ENCODE data around the gene ADPGK. TPM values are rescaled to one million over a fixed set of nuclear protein-coding genes. Genes with fewer than 3 reads are reported as not detected.
"Not testable (repeated sequence)": the region's sequence is repeated elsewhere in the genome, so short reads cannot be mapped to it uniquely, and the experiment has no call there.

ADPGK gene
- total RNA-seq (2014; rRNA removed; shearing (Covaris generic)), result 90.1 and 109 TPM in 2 replicates

DNA sequence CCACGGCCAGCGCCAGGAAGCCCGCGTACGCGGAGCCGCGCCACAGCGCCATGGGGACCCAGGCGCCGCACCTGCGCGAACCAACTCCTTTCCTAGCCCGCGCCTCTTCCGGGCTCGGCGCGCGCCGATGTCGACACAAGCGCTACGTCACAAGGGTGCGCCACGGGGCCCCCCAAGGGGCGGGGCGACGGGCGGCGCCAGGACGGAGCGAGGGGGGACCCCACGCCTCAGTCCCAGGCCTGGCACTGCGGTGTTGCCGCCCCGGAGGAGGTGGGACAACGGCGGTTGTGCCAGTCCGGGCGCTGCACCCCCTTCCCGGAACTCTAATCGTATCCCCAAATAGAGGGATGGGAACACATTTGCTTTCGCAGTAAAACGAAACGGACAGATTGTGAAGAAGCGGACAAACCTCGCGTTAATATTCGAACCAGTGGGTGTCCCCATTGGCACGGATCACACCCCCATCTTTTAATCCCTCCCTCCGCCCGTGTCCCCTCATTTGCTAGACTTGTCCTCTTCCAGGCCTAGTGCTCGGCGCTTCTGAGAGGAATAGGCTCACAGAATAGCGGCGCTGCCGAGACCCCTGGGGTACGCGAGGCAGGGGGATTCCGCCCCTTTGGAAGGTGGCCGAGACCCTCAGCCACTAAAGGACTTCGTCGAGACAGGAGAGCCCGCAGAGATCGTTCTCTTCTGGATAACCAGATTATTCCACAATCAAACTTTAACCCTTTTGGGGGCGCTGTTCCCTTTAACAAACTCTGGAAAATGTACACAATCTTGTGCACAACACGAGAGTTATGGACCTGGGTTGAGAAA, at the start of gene ADPGK:
ADPGK (minus strand) TSS at position 119 of the 816 bp plus-strand sequence; CDS start at position 52, 67 bp downstream.
- DNase-seq (ENCODE audit: low spot score), result peak; percentile 96

GRCh38 chr15:72827226-72827625, 43.7 kb upstream of the ADPGK start:
- no peak for DNase-seq (ENCODE audit: low spot score)

- no peak for DNase-seq (ENCODE audit: low spot score)
Measured at GRCh38 chr15:72826611-72827010, 43.1 kb upstream of the ADPGK start.

DNA sequence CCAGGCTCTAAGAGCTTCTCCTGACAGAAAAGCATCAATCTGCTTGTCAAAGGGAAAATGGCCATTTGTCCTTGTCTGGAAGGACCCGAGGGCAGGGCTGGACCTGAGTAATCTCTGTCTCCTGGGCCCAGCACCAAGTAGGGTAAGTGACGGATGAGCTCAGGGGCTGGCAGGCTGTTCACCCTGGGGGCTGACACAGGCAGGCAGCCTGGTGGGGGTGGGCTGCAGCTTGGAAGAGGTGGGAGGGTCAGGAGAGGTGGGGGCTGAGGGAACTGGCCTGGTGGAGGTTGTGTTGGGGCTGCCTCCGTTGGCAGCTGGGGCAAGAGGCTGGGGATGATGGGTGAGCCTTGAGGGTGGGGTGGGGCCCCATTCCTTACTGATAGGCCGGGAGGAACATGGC, 42.3 kb upstream of the ADPGK start:
- DNase-seq (ENCODE audit: low spot score), result no peak

DNA sequence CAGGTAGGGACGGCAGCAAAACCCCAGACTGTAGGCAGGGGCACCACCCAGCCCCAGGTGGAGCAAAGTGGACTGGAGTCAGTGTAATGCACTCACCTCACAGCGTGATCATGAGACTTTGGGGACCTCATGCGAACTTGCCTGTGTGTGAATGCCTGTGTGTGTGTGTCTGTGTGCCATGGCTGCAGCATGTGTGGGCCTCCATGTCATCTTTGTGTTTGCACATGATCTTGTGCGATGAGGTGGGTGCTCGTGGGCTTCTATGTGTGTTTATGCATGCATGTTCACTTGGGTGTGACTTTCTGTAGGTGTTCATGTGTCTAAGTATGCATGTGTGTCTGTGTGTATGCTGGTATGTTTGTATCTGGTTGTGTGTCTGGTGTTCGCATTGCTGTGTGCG, 41.2 kb upstream of the ADPGK start:
- no peak for DNase-seq (ENCODE audit: low spot score)

DNA sequence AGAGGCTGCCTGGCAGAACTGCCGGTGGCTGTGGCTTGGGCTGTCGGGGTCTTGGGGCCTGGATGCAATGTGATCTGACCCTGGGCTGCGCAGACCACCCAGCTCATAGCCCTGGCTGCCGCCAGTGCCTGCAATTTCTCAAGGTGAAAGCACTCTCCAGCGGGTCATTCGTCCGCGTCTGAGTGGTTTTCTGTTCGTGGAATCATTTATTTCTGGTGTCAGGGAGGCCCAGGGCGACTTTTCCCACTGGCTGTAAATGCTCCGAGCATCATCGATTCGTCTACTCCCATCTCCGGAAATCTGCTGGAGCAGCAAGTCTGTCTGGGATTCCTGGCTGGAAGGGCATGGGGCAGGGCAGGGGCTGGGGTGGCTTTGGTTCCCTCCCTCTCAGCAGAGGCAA, 40.6 kb upstream of the ADPGK start:
- DNase-seq (ENCODE audit: low spot score), result no peak

GRCh38 chr15:72820278-72820677, 36.7 kb upstream of the ADPGK start:
- no peak for DNase-seq (ENCODE audit: low spot score)

DNA sequence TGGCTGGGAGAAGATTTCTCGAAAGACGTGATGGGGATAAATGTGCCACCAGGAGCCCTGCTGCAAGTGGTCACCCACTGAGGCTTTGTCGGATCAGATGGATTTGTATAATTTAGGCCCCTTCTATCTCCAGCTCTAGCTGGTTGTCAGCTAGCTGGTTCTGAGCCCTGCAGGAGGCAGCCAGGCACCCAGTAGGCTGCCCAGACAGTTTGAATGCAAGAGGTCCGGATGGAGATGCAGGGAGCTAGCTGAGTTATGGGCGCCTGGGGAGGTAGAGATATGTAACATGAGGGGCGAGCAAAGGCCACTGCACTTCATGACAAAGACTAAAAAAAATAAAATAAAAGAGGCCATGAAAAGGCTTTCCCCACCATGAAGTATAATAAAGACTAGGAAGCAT, 35.1 kb upstream of the ADPGK start:
- DNase-seq (ENCODE audit: low spot score), result no peak

DNA sequence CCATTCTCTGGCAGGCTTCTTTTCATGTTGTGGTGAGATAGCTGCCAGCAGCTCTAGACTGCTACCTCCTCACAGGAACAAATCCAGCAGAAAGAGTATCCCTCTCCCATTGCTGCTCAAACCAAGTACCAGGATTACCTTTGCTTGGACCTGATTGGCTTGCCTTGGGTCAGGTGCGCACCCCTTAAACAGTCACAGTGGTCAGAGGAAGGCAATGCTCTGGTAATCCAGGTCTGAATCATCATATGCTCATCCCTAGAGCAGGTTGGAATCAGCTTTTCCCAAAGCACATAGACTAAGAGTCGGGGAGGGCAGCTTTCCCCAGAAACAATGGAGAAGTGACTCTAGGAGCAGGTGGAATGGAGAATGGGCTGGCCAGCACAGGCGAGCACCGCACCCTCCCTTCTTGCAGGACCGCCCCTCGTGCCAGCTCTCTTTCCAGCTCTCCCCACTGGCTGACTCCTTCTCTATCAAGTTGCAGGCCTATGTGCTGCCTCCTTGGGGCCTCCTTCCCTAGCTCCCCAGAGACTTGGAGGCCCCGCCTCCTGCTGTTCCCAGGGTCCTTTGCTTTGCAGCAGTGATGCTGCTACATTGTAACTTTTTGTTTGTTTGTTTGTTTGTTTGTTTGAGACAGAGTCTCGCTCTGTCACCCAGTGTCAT, 29.9 kb upstream of the ADPGK start:
- DNase-seq (ENCODE audit: low spot score), result no peak

DNA sequence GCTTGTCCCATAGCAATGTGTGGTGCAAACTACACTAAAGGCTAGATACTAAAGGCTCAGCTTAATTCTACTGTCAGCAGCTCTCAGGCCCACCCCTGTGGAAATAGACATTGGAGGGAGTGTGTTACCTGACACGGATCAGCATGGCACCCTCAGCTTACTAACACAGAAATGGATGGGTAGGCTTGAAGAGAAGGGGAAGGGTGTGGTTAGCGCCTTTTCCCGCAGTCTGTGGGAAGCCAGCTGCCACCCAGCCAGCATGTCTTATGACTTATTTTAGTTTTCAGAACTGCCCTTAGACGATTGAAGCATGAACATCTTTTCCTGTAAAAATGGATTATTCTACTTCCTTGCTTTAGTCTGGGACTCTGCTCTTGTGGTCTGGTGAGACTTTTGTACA, 25.8 kb upstream of the ADPGK start:
- DNase-seq (ENCODE audit: low spot score), result no peak

DNA sequence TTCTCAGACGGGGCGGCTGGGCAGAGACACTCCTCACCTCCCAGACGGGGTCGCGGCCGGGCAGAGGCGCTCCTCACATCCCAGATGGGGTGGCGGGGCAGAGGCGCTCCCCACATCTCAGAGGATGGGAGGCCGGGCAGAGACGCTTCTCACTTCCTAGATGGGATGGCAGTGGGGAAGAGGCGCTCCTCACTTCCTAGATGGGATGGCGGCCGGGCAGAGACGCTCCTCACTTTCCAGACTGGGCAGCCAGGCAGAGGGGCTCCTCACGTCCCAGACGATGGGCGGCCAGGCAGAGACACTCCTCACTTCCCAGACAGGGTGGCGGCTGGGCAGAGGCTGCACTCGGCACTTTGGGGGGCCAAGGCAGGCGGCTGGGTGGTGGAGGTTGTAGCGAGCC, 23.8 kb upstream of the ADPGK start:
- not testable (repeated sequence) for DNase-seq (ENCODE audit: low spot score)

GRCh38 chr15:72803006-72803405, 19.4 kb upstream of the ADPGK start:
- DNase-seq (ENCODE audit: low spot score), result no peak

DNA sequence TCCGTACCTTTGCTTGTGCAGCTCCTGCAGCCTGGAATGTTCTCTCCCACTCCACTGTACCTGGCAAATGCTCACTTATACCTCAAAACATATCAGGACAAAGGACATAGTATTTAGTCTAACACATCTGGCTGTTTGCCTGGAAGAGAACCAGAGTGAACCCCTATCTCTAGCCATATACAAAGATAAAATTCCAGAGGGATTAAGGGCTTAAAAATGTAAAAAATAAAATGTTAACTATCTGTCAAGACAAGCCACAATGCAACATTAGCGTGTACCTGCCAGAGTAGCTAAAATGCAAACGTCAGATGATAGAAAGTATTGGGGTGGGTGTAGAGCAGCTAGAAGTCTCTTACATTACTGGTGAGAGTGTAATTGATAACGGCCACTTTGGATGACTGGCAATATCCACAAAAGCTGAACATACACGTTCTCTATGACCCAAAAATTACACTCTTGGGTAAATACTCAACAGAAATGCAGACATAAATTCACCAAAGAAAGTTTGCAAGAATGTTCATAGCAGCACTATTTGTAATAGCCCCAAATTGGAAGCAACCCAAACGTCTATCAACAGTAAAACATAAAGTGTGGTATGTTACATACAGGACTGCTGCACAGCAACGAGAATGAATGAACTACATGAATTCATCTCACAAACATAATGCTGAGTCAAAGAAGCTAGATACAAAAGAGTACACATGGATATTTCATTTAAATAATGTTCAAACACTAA, 18.2 kb upstream of the ADPGK start:
- DNase-seq (ENCODE audit: low spot score), result no peak

DNA sequence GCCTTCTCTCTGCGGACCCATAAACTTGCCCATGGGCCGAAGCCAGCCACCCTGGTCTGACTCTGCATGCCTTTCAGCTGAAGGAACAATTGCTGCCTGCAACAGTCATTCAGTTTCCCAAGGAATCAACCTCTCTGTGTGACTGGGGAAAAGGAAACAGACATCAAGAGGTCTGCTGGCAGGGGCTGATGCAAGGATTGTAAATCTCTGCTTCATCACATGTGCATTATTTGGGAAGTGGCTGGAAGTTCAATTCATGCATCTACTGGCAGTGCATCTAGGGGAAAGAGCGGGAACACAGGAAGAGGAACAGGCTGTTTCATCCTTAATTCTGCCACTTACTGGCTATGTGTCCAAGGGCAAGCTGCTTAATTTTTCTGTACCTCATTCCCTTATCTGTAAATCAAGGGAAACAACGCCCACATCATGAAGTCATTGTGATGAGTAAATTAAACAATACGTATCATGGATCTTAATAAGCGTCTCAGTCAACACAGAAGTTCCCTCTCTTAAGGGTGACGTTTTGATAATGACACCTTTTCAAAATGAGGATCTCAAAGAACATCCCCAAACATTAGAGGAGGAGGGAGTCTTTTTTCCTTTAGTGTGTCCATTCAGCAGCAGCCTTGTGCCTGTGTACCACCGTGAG, 17.4 kb upstream of the ADPGK start:
- DNase-seq (ENCODE audit: low spot score), result no peak

DNA sequence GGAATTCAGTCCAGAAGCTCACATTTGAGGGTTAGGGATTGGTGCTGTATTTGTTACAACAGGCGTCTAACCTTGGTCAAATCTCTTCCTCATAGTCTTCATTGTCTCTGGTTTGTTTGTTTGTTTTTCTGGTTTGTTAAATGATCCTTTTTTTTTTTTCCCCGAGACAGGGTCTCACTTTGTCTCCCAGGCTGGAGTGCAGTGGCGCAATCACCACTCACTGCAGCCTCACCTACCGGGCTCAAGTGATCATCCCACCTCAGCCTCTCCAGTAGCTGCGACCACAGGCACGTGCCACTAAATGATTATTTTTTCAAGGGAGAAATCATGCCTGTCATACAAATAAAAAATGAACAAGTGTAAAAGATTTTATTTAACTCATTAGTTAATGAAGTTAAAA, 14.3 kb upstream of the ADPGK start:
- no peak for DNase-seq (ENCODE audit: low spot score)

- DNase-seq (ENCODE audit: low spot score), result no peak
Measured at GRCh38 chr15:72797338-72797689, 13.8 kb upstream of the ADPGK start.

- peak; percentile 9 for DNase-seq (ENCODE audit: low spot score)
Measured at GRCh38 chr15:72796515-72797337, 13.2 kb upstream of the ADPGK start.

DNA sequence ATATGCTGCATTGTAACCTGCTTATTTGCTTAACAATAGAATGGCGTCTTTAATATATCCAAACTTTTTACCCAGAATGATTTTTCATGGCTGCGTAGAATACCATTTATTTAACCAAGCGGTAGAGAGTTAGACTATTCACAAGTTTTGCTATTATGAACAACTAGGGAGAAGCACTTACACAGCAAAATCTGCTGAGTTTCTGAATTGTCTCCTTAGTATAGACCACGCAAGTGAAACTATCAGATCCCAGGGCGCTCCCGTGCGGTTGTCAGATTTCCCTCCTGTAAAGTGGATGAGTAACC, 12.6 kb upstream of the ADPGK start:
- no peak for DNase-seq (ENCODE audit: low spot score)

DNA sequence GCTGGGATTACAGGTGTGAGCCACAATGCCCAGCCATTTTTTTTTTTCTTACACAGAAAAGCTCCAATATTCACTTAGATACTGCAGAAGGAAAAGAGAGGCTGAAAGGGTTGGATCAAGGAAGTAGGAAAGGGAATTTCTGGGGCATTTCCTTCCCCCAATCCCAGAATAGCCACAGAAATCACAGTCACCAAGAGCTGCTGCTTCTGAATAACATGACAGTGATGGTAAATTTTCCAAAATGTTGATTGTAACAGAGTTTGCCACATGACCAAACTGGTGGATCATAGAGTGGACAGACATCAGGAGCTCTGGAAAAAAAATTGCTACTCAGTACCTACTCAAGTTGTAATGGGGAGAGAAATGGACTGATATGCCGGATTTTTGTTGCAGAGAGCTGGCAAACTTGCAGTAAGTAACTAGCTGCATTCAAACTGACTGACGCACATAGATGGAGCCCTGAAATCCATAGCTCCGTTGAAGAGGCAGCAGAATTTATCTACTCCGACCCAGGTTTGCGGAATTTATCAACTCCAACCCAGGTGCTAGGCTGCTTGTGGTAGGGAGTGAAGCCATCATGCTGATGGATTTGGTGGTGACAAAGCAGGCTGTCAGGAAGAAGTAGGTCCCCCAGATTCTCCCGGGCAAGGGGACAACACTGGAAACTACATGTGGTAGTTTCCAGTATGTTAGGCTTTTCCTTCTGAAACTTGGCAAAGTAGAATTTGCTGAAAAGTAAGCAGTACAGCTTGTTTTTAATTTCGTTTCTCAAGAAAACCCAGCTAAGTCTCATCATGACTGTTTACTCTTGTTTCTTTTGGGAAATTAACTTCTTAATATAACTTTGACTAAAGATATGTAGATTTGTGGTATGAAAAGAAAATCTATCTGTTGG, 10.5 kb upstream of the ADPGK start:
- no peak for DNase-seq (ENCODE audit: low spot score)

DNA sequence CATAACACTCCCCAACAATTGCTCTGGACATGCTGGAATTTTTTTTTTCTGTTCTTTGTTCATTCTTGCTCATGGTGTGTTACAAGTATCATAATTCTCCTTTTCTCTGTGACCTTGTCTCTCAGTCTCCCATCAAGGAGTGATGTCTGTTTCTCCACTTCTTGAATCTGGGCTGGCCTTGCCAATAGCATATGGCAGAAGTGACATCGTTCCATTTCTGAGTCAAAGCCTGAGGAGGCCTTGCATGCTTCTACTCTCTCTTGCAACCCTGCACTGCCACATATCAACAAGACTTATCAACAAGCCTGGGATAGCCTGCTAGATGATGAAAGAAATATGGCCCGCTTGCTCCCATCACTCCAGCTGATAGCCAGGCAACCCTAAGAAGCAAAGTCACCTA, 8.9 kb upstream of the ADPGK start:
- DNase-seq (ENCODE audit: low spot score), result no peak
